Stimulated activated CD8-positive, alpha-beta memory T cell treated with anti-CD3 and anti-CD28 coated beads, Interleukin-4, amount 100 ng/mL, for 24 hours (primary cell): Measurements from ENCODE around the gene TMEM184B.

Source experiments
- DNase-seq: peaks from one replicate; pipeline ENCODE4 v3.0.0-alpha.2; 2020; ENCODE audit warnings: low read depth

The TMEM184B gene

GRCh38 chr22:38223289-38223960 is 49.4 kb downstream of the TMEM184B start:
- DNase-seq: no peak

- no peak for DNase-seq
Observed at GRCh38 chr22:38222797-38223119, 50.1 kb downstream of the TMEM184B start.

GRCh38 chr22:38221908-38222796 is 50.7 kb downstream of the TMEM184B start:
- DNase-seq: no peak

GRCh38 chr22:38221407-38221806 is 51.4 kb downstream of the TMEM184B start:
- DNase-seq: no peak

GRCh38 chr22:38220653-38221386 is 52.0 kb downstream of the TMEM184B start:
- DNase-seq: no peak

GRCh38 chr22:38220163-38220562 is 52.6 kb downstream of the TMEM184B start:
- no peak for DNase-seq

- DNase-seq: no peak
Observed at GRCh38 chr22:38219632-38220031, 53.2 kb downstream of the TMEM184B start.

- no peak for DNase-seq
Observed at GRCh38 chr22:38218661-38219622, 53.9 kb downstream of the TMEM184B start.

GRCh38 chr22:38215156-38216038 is 57.4 kb downstream of the TMEM184B start:
- no peak for DNase-seq

- DNase-seq: peak; percentile 42
Observed at GRCh38 chr22:38214302-38215056, 58.3 kb downstream of the TMEM184B start.

- DNase-seq: no peak
Observed at GRCh38 chr22:38213990-38214301, 58.9 kb downstream of the TMEM184B start.

- DNase-seq: no peak
Observed at GRCh38 chr22:38213319-38213989, 59.4 kb downstream of the TMEM184B start.

GRCh38 chr22:38212442-38212841 is 60.4 kb downstream of the TMEM184B start:
- no peak for DNase-seq

GRCh38 chr22:38211556-38211955 is 61.3 kb downstream of the TMEM184B start:
- DNase-seq: no peak

- no peak for DNase-seq
Observed at GRCh38 chr22:38208551-38208968, 64.2 kb downstream of the TMEM184B start.

- DNase-seq: no peak
Observed at GRCh38 chr22:38207898-38208432, 64.8 kb downstream of the TMEM184B start.

GRCh38 chr22:38205261-38206128 is 67.3 kb downstream of the TMEM184B start:
- no peak for DNase-seq

GRCh38 chr22:38204784-38205183 is 68.0 kb downstream of the TMEM184B start:
- DNase-seq: no peak
